DND-41 (cell line): ENCODE data around the gene DPY19L2.
"Not testable (repeated sequence)": the region's sequence is repeated elsewhere in the genome, so short reads cannot be mapped to it uniquely, and the experiment has no call there.

Experiments
- EZH2 ChIP-seq: IDR thresholded peaks from 3 replicates; pipeline ENCODE4 v1.6.1; 2012; ENCODE audit warnings: borderline replicate concordance, low read depth, mild to moderate bottlenecking, moderate library complexity, low read length, inconsistent platforms; ENCODE audit not compliant: severe bottlenecking
- TF ChIP-seq, protein P1 (sequence below): IDR thresholded peaks from 2 replicates; pipeline ENCODE4 v1.5.1; 2012; ENCODE audit warnings: borderline replicate concordance, low read length, moderate library complexity, mild to moderate bottlenecking; ENCODE audit not compliant: poor library complexity, severe bottlenecking; ENCODE audit errors: extremely low read depth

DNA sequence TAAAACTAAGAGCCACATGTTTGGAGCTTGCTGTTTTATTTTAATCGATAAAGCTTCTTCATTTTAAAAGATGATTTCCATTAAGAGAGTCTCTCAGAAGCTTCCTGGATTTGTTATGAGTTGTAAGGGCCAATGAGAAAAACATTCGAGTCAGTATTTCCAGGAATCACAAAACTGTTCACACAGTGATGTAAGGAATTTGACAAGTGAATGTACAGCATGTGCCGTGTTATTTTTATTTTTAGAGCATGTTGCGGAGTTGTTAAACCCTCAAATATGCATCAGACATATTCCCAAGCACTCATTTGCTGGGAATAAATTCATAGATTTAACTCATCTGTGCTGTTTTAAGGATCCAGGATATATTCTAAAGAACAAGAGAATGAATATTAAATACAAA lies 129.6 kb downstream of the DPY19L2 start:
- TF ChIP-seq, protein P1, sequence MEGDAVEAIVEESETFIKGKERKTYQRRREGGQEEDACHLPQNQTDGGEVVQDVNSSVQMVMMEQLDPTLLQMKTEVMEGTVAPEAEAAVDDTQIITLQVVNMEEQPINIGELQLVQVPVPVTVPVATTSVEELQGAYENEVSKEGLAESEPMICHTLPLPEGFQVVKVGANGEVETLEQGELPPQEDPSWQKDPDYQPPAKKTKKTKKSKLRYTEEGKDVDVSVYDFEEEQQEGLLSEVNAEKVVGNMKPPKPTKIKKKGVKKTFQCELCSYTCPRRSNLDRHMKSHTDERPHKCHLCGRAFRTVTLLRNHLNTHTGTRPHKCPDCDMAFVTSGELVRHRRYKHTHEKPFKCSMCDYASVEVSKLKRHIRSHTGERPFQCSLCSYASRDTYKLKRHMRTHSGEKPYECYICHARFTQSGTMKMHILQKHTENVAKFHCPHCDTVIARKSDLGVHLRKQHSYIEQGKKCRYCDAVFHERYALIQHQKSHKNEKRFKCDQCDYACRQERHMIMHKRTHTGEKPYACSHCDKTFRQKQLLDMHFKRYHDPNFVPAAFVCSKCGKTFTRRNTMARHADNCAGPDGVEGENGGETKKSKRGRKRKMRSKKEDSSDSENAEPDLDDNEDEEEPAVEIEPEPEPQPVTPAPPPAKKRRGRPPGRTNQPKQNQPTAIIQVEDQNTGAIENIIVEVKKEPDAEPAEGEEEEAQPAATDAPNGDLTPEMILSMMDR, result not testable (repeated sequence)
- TF ChIP-seq EZH2, result not testable (repeated sequence)
